Thymus (tissue), 11 donors: ENCODE measurements around the gene CDYL2. TPM values are rescaled to one million over a fixed set of nuclear protein-coding genes. Genes with fewer than 3 reads are reported as not detected.

ENCODE experiments used
- DNase-seq, 9 donors: peaks; one replicate each; pipeline ENCODE4 v3.0.0-alpha.2; 2013; ENCODE audit warnings: low spot score in 9 of 9, low read depth in 6 of 9, missing footprints in 1 of 9
- H3K27ac ChIP-seq, 2 donors: one replicate each; pipeline ENCODE4 v1.5.1; 2013; ENCODE audit warnings: control low read depth in 1 of 2, low read depth in 1 of 2, low read length in 1 of 2, mild to moderate bottlenecking in 1 of 2, moderate library complexity in 1 of 2
- H3K27me3 ChIP-seq, 2 donors: one replicate each; pipeline ENCODE4 v1.5.1; 2013; ENCODE audit warnings: low read length in 1 of 2; ENCODE audit not compliant: control insufficient read depth in 2 of 2, insufficient read depth in 1 of 2
- H3K36me3 ChIP-seq, 2 donors: one replicate each; pipeline ENCODE4 v1.5.1; 2013; ENCODE audit warnings: low read length in 1 of 2, mild to moderate bottlenecking in 1 of 2, moderate library complexity in 1 of 2; ENCODE audit not compliant: control insufficient read depth in 2 of 2, insufficient read depth in 2 of 2
- H3K4me1 ChIP-seq, 2 donors: one replicate each; pipeline ENCODE4 v1.5.1; 2013; ENCODE audit warnings: low read length in 2 of 2; ENCODE audit not compliant: control insufficient read depth in 2 of 2, insufficient read depth in 2 of 2
- H3K4me3 ChIP-seq, 2 donors: one replicate each; pipeline ENCODE4 v1.5.1; 2013; ENCODE audit warnings: low read length in 2 of 2, control low read depth in 1 of 2, mild to moderate bottlenecking in 1 of 2
- H3K9me3 ChIP-seq, 2 donors: one replicate each; pipeline ENCODE4 v1.5.1; 2013; ENCODE audit warnings: low read length in 1 of 2, mild to moderate bottlenecking in 1 of 2; ENCODE audit not compliant: control insufficient read depth in 2 of 2, insufficient read depth in 1 of 2
- WGBS: extraction: QIAGEN DNeasy Blood & Tissue Kit; methylation state at CpG from one replicate; pipeline ENCODE4 v1.1.7; 2013; 5-methylcytosine and 5-hydroxymethylcytosine counted together
- polyA plus RNA-seq: library from polyadenylated mRNA; stranded (reverse); fragments of 200-250 nt; gene quantifications from one replicate; pipeline ENCODE4 v1.2.3, GENCODE V29; 2013
- total RNA-seq: library from RNA; stranded (reverse); fragments of 120-200 nt; gene quantifications from one replicate; pipeline ENCODE4 v1.2.4, GENCODE V29; 2013
- donor health status: healthy.

CDYL2 gene
- total and polyA plus RNA-seq, 2 donors = 2.0 to 2.6 TPM

DNA sequence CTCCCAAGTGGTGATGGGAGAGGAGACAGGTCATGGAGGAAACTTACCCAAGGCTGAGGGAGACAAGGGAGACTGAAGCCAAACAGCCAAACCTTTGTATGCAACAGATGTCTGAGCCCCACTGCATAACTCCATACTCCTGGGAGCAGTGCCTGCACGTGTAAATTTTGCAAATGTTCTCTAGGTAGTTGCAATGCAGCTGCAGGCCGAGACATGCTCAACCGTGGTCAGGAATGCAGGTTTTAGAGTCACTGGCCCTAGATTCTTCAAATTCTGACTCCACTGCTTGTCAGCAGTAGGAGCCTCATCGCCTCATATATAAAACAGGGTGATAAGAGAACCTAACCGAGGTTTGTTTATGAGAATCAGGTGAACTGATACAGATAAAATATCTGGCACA is 252.1 kb downstream of the CDYL2 start:
- 95% methylated on average over 5 of the region's 5 CpGs for WGBS

More for the DNA sequence above, 252.1 kb downstream of the CDYL2 start:
- H3K4me1 ChIP-seq = peaks cover 5 to 8% of the 10 kb centered on the region in 2 donors
- no peaks in the 10 kb centered on the region for H3K36me3 ChIP-seq
- no peaks in the 10 kb centered on the region for H3K27me3 ChIP-seq
- no peak overlapping the region for H3K27ac ChIP-seq
- H3K4me3 ChIP-seq = no peak overlapping the region
- DNase-seq = no peak
- H3K9me3 ChIP-seq = no peaks in the 10 kb centered on the region

Other genes starting within 250 kb of the CDYL2 start
- gene CMC2, start 202.3 kb upstream of the CDYL2 start, total RNA-seq = 58.5 TPM
- 94.3 TPM for gene CMC2, start 202.3 kb upstream of the CDYL2 start, polyA plus RNA-seq
- gene CENPN, start 202.6 kb upstream of the CDYL2 start, total RNA-seq = 39.0 TPM
- 6.3 TPM for gene CENPN, start 202.6 kb upstream of the CDYL2 start, polyA plus RNA-seq
- gene ATMIN, start 231.2 kb upstream of the CDYL2 start, total RNA-seq = 25.7 TPM
- gene ATMIN, start 231.2 kb upstream of the CDYL2 start, polyA plus RNA-seq = 19.3 TPM